ENCODE data around the gene DHRS7. TPM values are rescaled to one million over a fixed set of nuclear protein-coding genes. Genes with fewer than 3 reads are reported as not detected.

Gene DHRS7
- total RNA-seq, 1 donor from 2014 or later = 41.5 TPM

DNA sequence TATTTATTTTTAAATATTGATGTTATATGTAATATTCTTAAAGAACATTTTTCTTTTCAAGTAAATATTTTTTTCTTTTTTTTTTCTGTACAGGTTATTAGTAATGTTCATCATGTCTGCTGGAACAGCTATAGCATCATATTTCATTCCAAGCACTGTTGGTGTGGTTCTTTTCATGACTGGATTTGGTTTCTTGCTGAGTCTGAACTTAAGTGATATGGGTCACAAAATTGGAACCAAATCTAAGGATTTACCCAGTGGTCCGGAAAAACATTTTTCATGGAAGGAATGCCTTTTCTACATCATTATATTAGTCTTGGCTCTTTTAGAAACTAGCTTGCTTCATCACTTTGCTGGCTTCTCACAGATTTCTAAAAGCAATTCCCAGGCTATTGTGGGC lies 50.3 kb downstream of the DHRS7 start:
- POLR2A ChIA-PET = no interaction called here
- intact Hi-C loops (cut with micrococcal nuclease) = no loop called here
- peaks cover 2% of the 10 kb centered on the region for H3K4me1 Mint-ChIP-seq
- no peak overlapping the region for H3K27ac Mint-ChIP-seq
- no peak for TF ChIP-seq CTCF (IDR thresholded peaks at IDR 0.05)
- peaks cover 48% of the 10 kb centered on the region for H3K36me3 Mint-ChIP-seq (ENCODE audit: low read depth)
- DNase-seq (no peak), ATAC-seq (ENCODE audit: low read depth) (no peak)
- H3K27me3 Mint-ChIP-seq = no peaks in the 10 kb centered on the region
- CTCF ChIA-PET = interaction anchor here (0.6 kb wide), 1 partner anchor 100 kb away, joined by 3 read pairs; no protein-coding TSS in a partner anchor
- H3K4me3 Mint-ChIP-seq = no peak overlapping the region
- no peaks in the 10 kb centered on the region for H3K9me3 Mint-ChIP-seq

DNA sequence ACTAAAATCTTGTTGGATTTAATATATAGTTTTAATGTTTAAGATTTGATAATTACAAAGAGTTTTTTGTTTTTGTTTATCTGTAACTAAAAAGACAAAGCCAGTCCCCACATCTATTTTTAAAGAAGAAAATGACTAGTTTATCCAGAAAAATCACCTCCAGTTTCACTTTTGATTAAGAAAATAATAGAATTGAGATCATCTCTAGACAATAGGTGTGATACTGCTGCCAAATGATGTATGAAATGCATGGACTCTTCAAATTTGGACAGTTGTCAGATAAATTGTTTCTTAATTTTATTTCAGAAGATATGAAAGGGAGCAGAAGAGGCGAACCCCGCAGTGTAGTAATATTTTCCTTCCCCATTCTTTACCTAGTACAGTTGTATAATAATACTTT lies 53.5 kb downstream of the DHRS7 start:
- TF ChIP-seq CTCF (IDR thresholded peaks at IDR 0.05) = no peak
- intact Hi-C loops (cut with micrococcal nuclease) = no loop called here
- Mint-ChIP-seq H3K27ac (no peak overlapping the region), H3K36me3 (ENCODE audit: low read depth) (peaks cover 49% of the 10 kb centered on the region), H3K4me3 (no peak overlapping the region), H3K9me3 (no peaks in the 10 kb centered on the region), H3K4me1 (peaks cover 2% of the 10 kb centered on the region), H3K27me3 (no peaks in the 10 kb centered on the region)
- ATAC-seq (ENCODE audit: low read depth) (no peak), DNase-seq (no peak)
- CTCF ChIA-PET = no interaction called here
- POLR2A ChIA-PET = no interaction called here

GRCh38 chr14:60107477-60107876 lies 57.7 kb downstream of the DHRS7 start:
- ATAC-seq (ENCODE audit: low read depth) (no peak), DNase-seq (no peak)
- no peak overlapping the region for H3K27ac Mint-ChIP-seq
- no peaks in the 10 kb centered on the region for H3K9me3 Mint-ChIP-seq
- intact Hi-C loops (cut with micrococcal nuclease) = loop anchor here (5.0 kb wide), 1 partner anchor 35 kb away; no protein-coding TSS in a partner anchor
- H3K4me3 Mint-ChIP-seq = no peak overlapping the region
- no peaks in the 10 kb centered on the region for H3K27me3 Mint-ChIP-seq
- H3K4me1 Mint-ChIP-seq = peaks cover 24% of the 10 kb centered on the region
- POLR2A ChIA-PET = no interaction called here
- peaks cover 39% of the 10 kb centered on the region for H3K36me3 Mint-ChIP-seq (ENCODE audit: low read depth)
- CTCF ChIA-PET = no interaction called here
- TF ChIP-seq CTCF (IDR thresholded peaks at IDR 0.05) = no peak

DNA sequence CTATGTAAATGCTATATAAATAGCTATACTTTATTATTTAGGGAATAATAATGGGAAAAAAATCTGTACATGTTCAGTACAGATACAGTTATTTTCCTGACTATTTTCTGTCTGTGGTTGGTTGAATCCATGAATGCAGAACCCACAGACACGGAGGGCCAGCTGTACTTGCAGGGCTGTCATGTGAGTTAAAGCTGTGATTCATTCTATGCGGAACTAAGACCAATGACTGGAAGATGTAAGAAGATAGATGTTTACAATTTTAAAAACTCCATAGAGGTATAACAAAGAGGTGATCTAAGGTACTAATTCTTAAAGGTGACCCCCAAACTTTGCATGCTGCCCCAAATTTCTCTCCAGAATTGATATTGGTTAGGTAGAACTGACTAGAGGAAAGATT lies 58.9 kb downstream of the DHRS7 start:
- no peak for DNase-seq
- Mint-ChIP-seq H3K27ac (no peak overlapping the region), H3K27me3 (no peaks in the 10 kb centered on the region), H3K36me3 (ENCODE audit: low read depth) (peaks cover 44% of the 10 kb centered on the region), H3K4me3 (no peak overlapping the region), H3K4me1 (peaks cover 24% of the 10 kb centered on the region), H3K9me3 (no peaks in the 10 kb centered on the region)
- ChIA-PET CTCF (interaction anchor here (1.3 kb wide), 1 partner anchor 10 kb away, joined by 3 read pairs; no protein-coding TSS in a partner anchor), POLR2A (interaction anchor here (0.8 kb wide), 1 partner anchor 14 kb away, joined by 3 read pairs; the partner anchor contains the start of gene PCNX4)
- ATAC-seq (ENCODE audit: low read depth) = peak; percentile 40
- TF ChIP-seq CTCF (IDR thresholded peaks at IDR 0.05) = no peak
- intact Hi-C loops (cut with micrococcal nuclease) = loop anchor here (1.0 to 5.0 kb wide), 2 partner anchors 14 to 36 kb away; no protein-coding TSS in a partner anchor

- DNase-seq = no peak
- Mint-ChIP-seq H3K27ac (no peak overlapping the region), H3K4me1 (peaks cover 28% of the 10 kb centered on the region), H3K4me3 (no peak overlapping the region), H3K9me3 (no peaks in the 10 kb centered on the region), H3K36me3 (ENCODE audit: low read depth) (peaks cover 44% of the 10 kb centered on the region), H3K27me3 (no peaks in the 10 kb centered on the region)
- POLR2A ChIA-PET = no interaction called here
- CTCF ChIA-PET = no interaction called here
- intact Hi-C loops (cut with micrococcal nuclease) = no loop called here
- TF ChIP-seq CTCF (IDR thresholded peaks at IDR 0.05) = no peak
- no peak for ATAC-seq (ENCODE audit: low read depth)
Measured at GRCh38 chr14:60102389-60102788, 62.8 kb downstream of the DHRS7 start.
